Stomach (tissue), 9 donors: ENCODE data around the gene JAG2. TPM values are rescaled to one million over a fixed set of nuclear protein-coding genes. Genes with fewer than 3 reads are reported as not detected.

Source experiments
- DNase-seq, 2 donors: peaks; one replicate each; pipeline versions ENCODE4 v3.0.0 to v3.0.0-alpha.2; 2013 to 2019
- H3K27ac ChIP-seq, 5 donors: fragments of 200-600 bp in 4 of 5; sonication (generic) in 4 of 5; one replicate each; pipeline ENCODE4 v1.5.1; 2013 to 2019; ENCODE audit warnings: mild to moderate bottlenecking in 1 of 5, moderate library complexity in 1 of 5
- H3K27me3 ChIP-seq, 3 donors: fragments of 200-600 bp; sonication (generic); one replicate each; pipeline ENCODE4 v1.5.1; 2017 to 2019; ENCODE audit warnings: mixed run types in 1 of 3
- H3K36me3 ChIP-seq, 4 donors: fragments of 200-600 bp; sonication (generic); 1 replicate in 3 of 4; 2 replicates in 1 of 4; pipeline ENCODE4 v1.5.1; 2016 to 2019
- H3K4me1 ChIP-seq, 4 donors: fragments of 200-600 bp; sonication (generic); one replicate each; pipeline ENCODE4 v1.5.1; 2016 to 2019
- H3K4me3 ChIP-seq, 4 donors: fragments of 200-600 bp; sonication (generic) in 3 of 4; one replicate each; pipeline ENCODE4 v1.5.1; 2016 to 2019; ENCODE audit warnings: mild to moderate bottlenecking in 1 of 4
- H3K9me3 ChIP-seq, 4 donors: fragments of 200-600 bp; sonication (generic); one replicate each; pipeline ENCODE4 v1.5.1; 2016 to 2019
- CTCF ChIP-seq, 7 experiments: fragments of 450-650 bp in 4 of 7; fragments of 200-600 bp in 3 of 7; sonication (generic) in 3 of 7; IDR thresholded peaks; one replicate each; pipeline ENCODE4 v1.5.1; 2016 to 2019; ENCODE audit warnings: antibody characterized with exemption in 7 of 7, control low read depth in 2 of 7, mild to moderate bottlenecking in 1 of 7
- EP300 ChIP-seq: sonication (generic); formaldehyde crosslinking; IDR thresholded peaks from one replicate; pipeline ENCODE4 v1.6.1; 2017; ENCODE audit warnings: antibody characterized with exemption
- POLR2A ChIP-seq, 4 donors: fragments of 450-650 bp; IDR thresholded peaks; one replicate each; pipeline ENCODE4 v1.6.1; 2016; ENCODE audit warnings: antibody characterized with exemption in 4 of 4, control low read depth in 2 of 4, mild to moderate bottlenecking in 1 of 4, moderate library complexity in 1 of 4
- POLR2AphosphoS5 ChIP-seq, 3 donors: sonication (generic); formaldehyde crosslinking; IDR thresholded peaks; one replicate each; pipeline ENCODE4 v1.6.1; 2016; ENCODE audit warnings: antibody characterized with exemption in 3 of 3
- WGBS, 5 donors: extraction: QIAGEN DNeasy Blood & Tissue Kit in 3 of 5; methylation state at CpG; one replicate each; pipeline versions ENCODE4 v1.1.5 to v1.1.7; 2013 to 2018; 5-methylcytosine and 5-hydroxymethylcytosine counted together
- intact Hi-C: fragments of 100-400 bp; cut with DNase I; formaldehyde crosslinking; loops from one replicate; pipeline ENCODE4 v1.15.1; 2023; ENCODE audit warnings: low total_unique reads
- polyA plus RNA-seq, 3 donors: library from polyadenylated mRNA; stranded (reverse); fragments of 200-250 nt; gene quantifications; one replicate each; pipeline ENCODE4 v1.2.3, GENCODE V29; 2013
- total RNA-seq, 5 donors: library from RNA; depleted of rRNA; stranded (reverse); fragments of >200 nt; gene quantifications; one replicate each; pipeline versions ENCODE4 v1.1.0 to v1.2.3, GENCODE V29; 2014 to 2016
- donor health status: healthy with polysubstance abuse.
- donor health status: Bipolar disorder and iron deficiency.
- donor health status: healthy.

Gene JAG2
- total and polyA plus RNA-seq, 8 donors = 6.0 to 117 (median 15.6) TPM

GRCh38 chr14:105161964-105162668 is 6.5 kb downstream of the JAG2 start:
- 83 to 94% (median 85%) methylated on average over 8 to 10 of the region's 10 CpGs for WGBS, 5 donors
- TF ChIP-seq EP300 (no peak), CTCF (IDR thresholded peaks at IDR 0.05) (no peak), POLR2AphosphoS5 (IDR thresholded peaks at IDR 0.05) (no peak), POLR2A (IDR thresholded peaks at IDR 0.05) (no peak)
- Histone ChIP-seq H3K27me3 (peaks cover 0 to 38% (median 9%) of the 10 kb centered on the region in 3 donors), H3K27ac (no peak overlapping the region), H3K4me1 (peaks cover 2 to 19% (median 14%) of the 10 kb centered on the region in 4 donors), H3K4me3 (no peak overlapping the region), H3K36me3 (no peaks in the 10 kb centered on the region), H3K9me3 (no peaks in the 10 kb centered on the region)
- DNase-seq = no peak
- intact Hi-C loops = no loop called here

- no peak for TF ChIP-seq EP300
- DNase-seq = peak in 1 of 2 donors; percentile 59
- no peaks in the 10 kb centered on the region for H3K9me3 ChIP-seq
- no peaks in the 10 kb centered on the region for H3K36me3 ChIP-seq
- H3K27ac ChIP-seq = no peak overlapping the region
- 55 to 90% (median 73%) methylated on average over 4 to 15 of the region's 15 CpGs for WGBS, 5 donors
- peaks cover 0 to 30% (median 2%) of the 10 kb centered on the region in 3 donors for H3K27me3 ChIP-seq
- peaks cover 0 to 12% (median 9%) of the 10 kb centered on the region in 4 donors for H3K4me1 ChIP-seq
- no peak overlapping the region for H3K4me3 ChIP-seq
- intact Hi-C loops = no loop called here
Observed at GRCh38 chr14:105161309-105161708, 7.3 kb downstream of the JAG2 start.

- DNase-seq = no peak
- Histone ChIP-seq H3K4me3 (no peak overlapping the region), H3K9me3 (no peaks in the 10 kb centered on the region), H3K4me1 (peaks cover 0 to 12% (median 8%) of the 10 kb centered on the region in 4 donors), H3K36me3 (peaks cover 0 to under 1% (median under 1%) of the 10 kb centered on the region in 4 donors), H3K27me3 (peaks cover 0 to 25% (median 0%) of the 10 kb centered on the region in 3 donors), H3K27ac (no peak overlapping the region)
- intact Hi-C loops = no loop called here
- TF ChIP-seq EP300 (no peak), CTCF (IDR thresholded peaks at IDR 0.05) (no peak), POLR2A (IDR thresholded peaks at IDR 0.05) (no peak), POLR2AphosphoS5 (IDR thresholded peaks at IDR 0.05) (no peak)
- 71 to 87% (median 82%) methylated on average over 12 of the region's 12 CpGs for whole genome bisulfite sequencing, 5 donors
Observed at GRCh38 chr14:105160776-105161175, 7.8 kb downstream of the JAG2 start.

- DNase-seq = no peak
- Histone ChIP-seq H3K36me3 (peaks cover 0 to 6% (median 6%) of the 10 kb centered on the region in 4 donors), H3K27me3 (peaks cover 0 to 11% (median 0%) of the 10 kb centered on the region in 3 donors), H3K4me3 (no peak overlapping the region), H3K4me1 (no peaks in the 10 kb centered on the region), H3K9me3 (no peaks in the 10 kb centered on the region), H3K27ac (no peak overlapping the region)
- TF ChIP-seq POLR2AphosphoS5 (IDR thresholded peaks at IDR 0.05) = no peak
- no peak for TF ChIP-seq EP300
- TF ChIP-seq CTCF (IDR thresholded peaks at IDR 0.05) = no peak
- TF ChIP-seq POLR2A (IDR thresholded peaks at IDR 0.05) = no peak
- 65 to 84% (median 73%) methylated on average over 13 to 14 of the region's 14 CpGs for WGBS, 5 donors
- intact Hi-C loops = no loop called here
Observed at GRCh38 chr14:105159344-105159743, 9.2 kb downstream of the JAG2 start.

- peaks cover 0 to 5% (median 0%) of the 10 kb centered on the region in 3 donors for H3K27me3 ChIP-seq
- peaks cover 0 to 6% (median 6%) of the 10 kb centered on the region in 4 donors for H3K36me3 ChIP-seq
- intact Hi-C loops = no loop called here
- no peaks in the 10 kb centered on the region for H3K4me1 ChIP-seq
- no peak for TF ChIP-seq EP300
- no peak for TF ChIP-seq CTCF (IDR thresholded peaks at IDR 0.05)
- TF ChIP-seq POLR2AphosphoS5 (IDR thresholded peaks at IDR 0.05) = no peak
- TF ChIP-seq POLR2A (IDR thresholded peaks at IDR 0.05) = no peak
- no peaks in the 10 kb centered on the region for H3K9me3 ChIP-seq
- H3K27ac ChIP-seq = no peak overlapping the region
- no peak overlapping the region for H3K4me3 ChIP-seq
- 79 to 88% (median 82%) methylated on average over 10 to 12 of the region's 12 CpGs for WGBS, 5 donors
- no peak for DNase-seq
Observed at GRCh38 chr14:105158794-105159193, 9.8 kb downstream of the JAG2 start.
